ENCODE data around the gene BMP3. TPM values are rescaled to one million over a fixed set of nuclear protein-coding genes. Genes with fewer than 3 reads are reported as not detected.

BMP3 gene
- total RNA-seq, 2 donors from 2014 or later: not detected

GRCh38 chr4:81071013-81071412 lies 40.5 kb downstream of the BMP3 start:
- ATAC-seq (no peak), DNase-seq (ENCODE audit: low spot score in 2 of 2) (no peak)
- Mint-ChIP-seq H3K36me3 (no peaks in the 10 kb centered on the region), H3K27ac (no peak overlapping the region), H3K9me3 (no peaks in the 10 kb centered on the region)

DNA sequence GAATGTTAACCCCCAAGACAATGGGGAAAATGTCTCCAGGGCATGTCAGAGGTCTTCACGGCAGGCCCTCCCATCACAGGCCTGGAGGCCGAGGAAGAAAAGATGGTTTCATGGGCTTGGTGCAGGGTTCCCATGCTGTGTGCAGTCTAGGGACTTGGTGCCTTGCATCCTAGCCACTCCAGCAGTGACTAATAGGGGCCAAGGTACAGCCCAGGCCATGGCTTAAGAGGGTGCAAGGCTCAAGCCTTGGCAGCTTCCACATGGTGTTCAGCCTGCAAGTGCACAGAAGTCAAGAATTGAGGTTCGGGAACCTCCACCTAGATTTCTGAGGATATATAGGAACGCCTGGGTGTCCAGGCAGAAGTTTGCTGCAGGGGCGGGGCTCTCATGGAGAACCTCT lies 50.6 kb downstream of the BMP3 start:
- H3K27ac Mint-ChIP-seq: no peak overlapping the region
- DNase-seq (ENCODE audit: low spot score in 2 of 2) (no peak), ATAC-seq (no peak)
- H3K36me3 Mint-ChIP-seq: peaks cover 0 to 6% of the 10 kb centered on the region in 2 donors
- peaks cover 4 to 6% of the 10 kb centered on the region in 2 donors for H3K9me3 Mint-ChIP-seq

GRCh38 chr4:81084029-81084428 lies 53.5 kb downstream of the BMP3 start:
- Mint-ChIP-seq H3K9me3 (peaks cover 4 to 6% of the 10 kb centered on the region in 2 donors), H3K27ac (no peak overlapping the region), H3K36me3 (peaks cover 0 to 6% of the 10 kb centered on the region in 2 donors)
- no peak for DNase-seq (ENCODE audit: low spot score in 2 of 2)
- ATAC-seq: no peak

- Mint-ChIP-seq H3K36me3 (peaks cover 0 to 6% of the 10 kb centered on the region in 2 donors), H3K9me3 (peaks cover 4 to 6% of the 10 kb centered on the region in 2 donors), H3K27ac (no peak overlapping the region)
- DNase-seq (ENCODE audit: low spot score in 2 of 2) (no peak), ATAC-seq (no peak)
These were observed 54.1 kb downstream of the BMP3 start for GRCh38 chr4:81084634-81085033.

DNA sequence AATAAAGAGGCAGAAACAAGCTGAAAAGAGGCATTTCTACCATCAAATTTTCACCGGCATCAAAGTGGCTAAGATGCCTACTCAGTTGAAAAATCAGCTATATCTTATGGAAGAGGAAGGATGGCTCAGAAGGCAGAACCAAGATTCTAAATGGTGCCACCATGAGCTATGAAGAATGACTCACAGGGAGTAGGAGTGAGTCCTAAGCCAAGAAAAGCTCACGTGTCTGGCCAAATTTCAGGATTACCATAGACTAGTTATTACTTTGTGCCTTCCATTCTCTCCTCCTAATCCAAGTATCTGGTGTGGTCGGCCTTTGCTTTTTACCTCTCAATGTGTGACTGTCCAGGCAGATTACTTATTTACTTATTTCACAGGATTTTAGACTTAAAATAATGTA lies 54.8 kb downstream of the BMP3 start:
- H3K9me3 Mint-ChIP-seq: peaks cover 4 to 6% of the 10 kb centered on the region in 2 donors
- no peak overlapping the region for H3K27ac Mint-ChIP-seq
- peaks cover 0 to 6% of the 10 kb centered on the region in 2 donors for H3K36me3 Mint-ChIP-seq
- DNase-seq (ENCODE audit: low spot score in 2 of 2) (no peak), ATAC-seq (no peak)

DNA sequence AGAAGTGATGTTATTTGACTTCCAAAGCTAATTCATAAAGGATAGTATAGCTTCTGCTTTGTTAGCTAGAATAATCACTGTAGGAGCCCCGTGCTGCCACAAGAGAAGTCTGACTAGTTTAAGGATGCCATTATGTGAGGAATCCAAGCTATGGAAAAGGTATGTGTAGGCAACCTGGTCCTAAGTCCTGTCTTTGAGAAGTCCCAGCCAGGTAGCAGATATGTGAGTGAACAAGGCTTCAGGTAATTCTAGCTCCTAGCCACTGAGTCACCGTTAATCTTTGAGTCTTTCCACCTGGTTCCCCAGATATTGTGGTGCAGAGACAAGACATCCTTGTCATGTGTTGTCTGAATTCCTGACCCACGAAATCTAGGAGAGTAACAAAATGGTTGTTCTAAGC lies 55.5 kb downstream of the BMP3 start:
- no peak overlapping the region for H3K27ac Mint-ChIP-seq
- peaks cover 0 to 6% of the 10 kb centered on the region in 2 donors for H3K9me3 Mint-ChIP-seq
- peaks cover 0 to 6% of the 10 kb centered on the region in 2 donors for H3K36me3 Mint-ChIP-seq
- no peak for DNase-seq (ENCODE audit: low spot score in 2 of 2)
- no peak for ATAC-seq

- no peak for ATAC-seq
- H3K36me3 Mint-ChIP-seq: peaks cover 0 to 4% of the 10 kb centered on the region in 2 donors
- DNase-seq (ENCODE audit: low spot score in 2 of 2): no peak
- no peak overlapping the region for H3K27ac Mint-ChIP-seq
- no peaks in the 10 kb centered on the region for H3K9me3 Mint-ChIP-seq
These were observed 63.4 kb downstream of the BMP3 start for GRCh38 chr4:81093720-81094401.

- Mint-ChIP-seq H3K36me3 (peaks cover 0 to 4% of the 10 kb centered on the region in 2 donors), H3K9me3 (no peaks in the 10 kb centered on the region), H3K27ac (no peak overlapping the region)
- ATAC-seq (no peak), DNase-seq (ENCODE audit: low spot score in 2 of 2) (no peak)
These were observed 64.9 kb downstream of the BMP3 start for GRCh38 chr4:81095389-81095788.

- DNase-seq (ENCODE audit: low spot score in 2 of 2) (no peak), ATAC-seq (no peak)
- H3K27ac Mint-ChIP-seq: no peak overlapping the region
- no peaks in the 10 kb centered on the region for H3K9me3 Mint-ChIP-seq
- peaks cover 0 to 4% of the 10 kb centered on the region in 2 donors for H3K36me3 Mint-ChIP-seq
These were observed 66.1 kb downstream of the BMP3 start for GRCh38 chr4:81096566-81096965.

DNA sequence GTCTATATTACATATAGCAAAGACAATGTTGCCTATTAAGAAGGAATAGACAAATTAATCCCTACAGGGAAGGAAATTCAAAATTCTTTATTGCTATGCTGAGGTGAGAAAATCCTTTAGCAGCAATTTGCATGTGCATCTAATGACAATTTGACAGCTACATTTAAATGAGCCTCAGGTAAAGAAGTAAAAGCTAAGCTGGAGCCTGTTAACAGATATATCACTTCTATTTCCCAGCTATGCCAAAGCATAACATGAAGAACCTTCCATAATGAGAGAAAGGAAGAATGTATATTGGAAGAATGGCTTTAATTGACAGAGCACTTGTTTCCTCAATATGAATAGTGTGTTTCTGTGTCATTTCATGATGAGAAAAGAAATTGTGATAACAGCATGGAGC lies 71.6 kb downstream of the BMP3 start:
- no peak overlapping the region for H3K27ac Mint-ChIP-seq
- H3K9me3 Mint-ChIP-seq: peaks cover 0 to 3% of the 10 kb centered on the region in 2 donors
- peaks cover 0 to 4% of the 10 kb centered on the region in 2 donors for H3K36me3 Mint-ChIP-seq
- DNase-seq (ENCODE audit: low spot score in 2 of 2) (no peak), ATAC-seq (no peak)

DNA sequence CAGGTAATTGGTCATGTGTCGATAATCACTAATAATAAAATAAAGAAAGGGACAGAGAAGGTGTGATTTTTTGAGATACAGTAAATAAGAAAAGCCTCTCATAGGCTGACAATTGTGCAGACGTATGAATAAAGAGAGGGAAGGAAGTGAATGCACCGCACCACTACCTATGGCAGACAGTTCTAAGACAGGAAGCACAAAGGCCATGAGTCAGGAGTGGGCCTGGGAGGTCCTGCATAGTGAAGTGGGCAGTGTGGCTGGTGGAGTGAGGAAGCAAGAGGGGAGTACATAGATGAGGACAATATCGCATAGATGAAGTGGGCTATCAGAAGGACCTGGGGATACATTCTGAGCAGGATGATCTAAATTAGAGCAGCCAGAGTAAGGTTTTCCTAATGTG lies 75.6 kb downstream of the BMP3 start:
- no peaks in the 10 kb centered on the region for H3K36me3 Mint-ChIP-seq
- peaks cover 0 to 4% of the 10 kb centered on the region in 2 donors for H3K9me3 Mint-ChIP-seq
- DNase-seq (ENCODE audit: low spot score in 2 of 2) (no peak), ATAC-seq (no peak)
- H3K27ac Mint-ChIP-seq: no peak overlapping the region

Other genes starting within 250 kb of the BMP3 start
- gene PRKG2, start 184.5 kb downstream of the BMP3 start, total RNA-seq: under 1 TPM; 0.16 to 0.25 TPM

All from activated naive CD4-positive, alpha-beta T cell treated with anti-CD3 and anti-CD28 coated beads, Interleukin-2, amount 50 U/mL, for 72 hours (primary cell).